Activated CD8-positive, alpha-beta memory T cell treated with anti-CD3 and anti-CD28 coated beads, Interleukin-2, amount 10 ng/mL, durations not matched to agents 7 days and 5 days (primary cell): Measurements from ENCODE around the gene SLC16A12. TPM values are rescaled to one million over a fixed set of nuclear protein-coding genes. Genes with fewer than 3 reads are reported as not detected.
"Not testable (repeated sequence)": the region's sequence is repeated elsewhere in the genome, so short reads cannot be mapped to it uniquely, and the experiment has no call there.

Source experiments
- ATAC-seq: fragments of 150-1000 bp; cut with Tn5 transposase; one replicate; pipeline ENCODE4 v1.10.0; 2021; ENCODE audit warnings: moderate library complexity
- CTCF ChIA-PET: fragments of 350-600 bp; sonication (Branson Sonifier 250); formaldehyde crosslinking; loops from one replicate; lab custom pipeline; 2021; ENCODE audit warnings: antibody characterized with exemption; lab: Charles Lee
- DNase-seq: peaks from one replicate; pipeline ENCODE4 v3.0.0-alpha.2; 2020
- H3K27ac Mint-ChIP-seq: one replicate; pipeline ENCODE4 v1.8.0; 2021; ENCODE audit warnings: mild to moderate bottlenecking, mixed read lengths
- H3K27me3 Mint-ChIP-seq: one replicate; pipeline ENCODE4 v1.8.0; 2021; ENCODE audit warnings: mixed read lengths
- H3K36me3 Mint-ChIP-seq: one replicate; pipeline ENCODE4 v1.8.0; 2021; ENCODE audit warnings: mild to moderate bottlenecking, mixed read lengths
- H3K4me1 Mint-ChIP-seq: one replicate; pipeline ENCODE4 v1.8.0; 2021; ENCODE audit warnings: mixed read lengths
- H3K4me3 Mint-ChIP-seq: one replicate; pipeline ENCODE4 v1.8.0; 2021; ENCODE audit warnings: mild to moderate bottlenecking, moderate library complexity, mixed read lengths
- H3K9me3 Mint-ChIP-seq: one replicate; pipeline ENCODE4 v1.8.0; 2022; ENCODE audit warnings: low read depth, mixed read lengths
- total RNA-seq, 2 experiments: library from RNA; stranded (reverse); gene quantifications; one replicate each; pipeline ENCODE4 v1.2.3, GENCODE V29; 2021

The SLC16A12 gene
- total RNA-seq, 2 experiments from 2014 or later, result not detected

DNA sequence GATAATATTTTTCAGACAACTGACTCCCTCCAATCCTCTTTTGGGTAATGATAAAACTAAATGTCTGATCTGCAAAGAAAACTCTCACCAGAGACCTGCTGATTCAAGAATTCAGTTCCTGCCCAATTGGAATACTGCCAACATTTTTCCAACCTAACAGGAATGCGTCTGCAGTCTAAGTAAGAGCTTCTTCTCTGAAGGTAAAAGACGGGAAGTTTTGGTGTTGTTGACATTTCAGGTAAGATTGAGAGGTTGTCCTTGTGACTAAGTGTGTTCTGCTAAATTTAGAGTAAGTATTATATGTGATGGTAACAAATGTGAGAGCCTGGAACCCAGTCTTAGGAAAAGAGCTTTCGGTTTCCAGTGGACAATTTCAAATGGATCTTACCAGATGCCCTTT, 103.4 kb downstream of the SLC16A12 start:
- Mint-ChIP-seq H3K36me3 (no peaks in the 10 kb centered on the region), H3K9me3 (no peaks in the 10 kb centered on the region), H3K27ac (no peak overlapping the region), H3K4me1 (no peaks in the 10 kb centered on the region), H3K27me3 (peaks cover 53% of the 10 kb centered on the region), H3K4me3 (no peak overlapping the region)
- ATAC-seq (no peak), DNase-seq (no peak)
- CTCF ChIA-PET, result no interaction called here

DNA sequence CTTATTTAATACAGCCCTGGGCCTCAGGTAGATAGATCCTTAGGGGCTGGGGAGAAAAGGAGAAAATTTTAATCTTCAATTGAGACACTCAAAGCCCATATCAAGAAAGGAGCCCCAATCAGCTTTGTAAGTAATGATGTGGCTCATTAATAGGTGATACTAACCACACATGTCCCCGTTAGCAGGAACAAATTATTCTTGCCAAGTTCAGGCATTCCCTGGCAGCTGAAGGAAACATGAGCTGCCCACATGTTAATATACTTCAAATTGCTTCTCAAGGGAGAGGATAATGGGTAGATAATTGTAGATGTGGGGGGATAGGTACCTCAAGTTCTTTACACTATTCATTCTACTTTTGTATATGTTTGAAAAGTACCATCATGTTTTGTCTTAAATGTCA, 106.5 kb downstream of the SLC16A12 start:
- Mint-ChIP-seq H3K9me3 (no peaks in the 10 kb centered on the region), H3K36me3 (no peaks in the 10 kb centered on the region), H3K4me3 (no peak overlapping the region), H3K27me3 (peaks cover 26% of the 10 kb centered on the region), H3K4me1 (no peaks in the 10 kb centered on the region), H3K27ac (no peak overlapping the region)
- no peak for ATAC-seq
- DNase-seq, result no peak
- CTCF ChIA-PET, result interaction anchor here (1.0 to 2.0 kb wide), 5 partner anchors 8 to 136 kb away, joined by 3 to 10 read pairs (median 4); no protein-coding TSS in a partner anchor

DNA sequence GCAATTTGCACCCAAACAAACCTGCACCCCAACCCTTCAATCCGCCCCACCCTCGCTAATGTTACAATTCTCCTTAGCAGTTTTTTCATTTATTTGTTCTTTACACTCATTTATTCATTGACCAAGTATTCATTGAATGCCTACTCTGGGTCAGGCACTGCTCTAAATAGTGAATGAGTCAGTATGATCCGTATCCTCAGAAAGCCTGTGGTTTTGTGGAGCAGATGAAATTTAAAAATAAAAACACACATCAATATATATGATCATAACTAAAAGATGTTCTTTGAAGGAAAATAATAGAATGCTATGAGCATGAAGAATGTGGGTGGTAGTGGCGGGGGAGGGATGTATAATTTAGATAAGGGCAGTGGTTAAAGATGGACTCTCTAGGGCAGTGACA, 107.8 kb downstream of the SLC16A12 start:
- Mint-ChIP-seq H3K36me3 (peaks cover 4% of the 10 kb centered on the region), H3K27me3 (peaks cover 18% of the 10 kb centered on the region), H3K4me3 (no peak overlapping the region), H3K4me1 (no peaks in the 10 kb centered on the region), H3K9me3 (no peaks in the 10 kb centered on the region), H3K27ac (no peak overlapping the region)
- ATAC-seq, result no peak
- CTCF ChIA-PET, result no interaction called here
- no peak for DNase-seq

DNA sequence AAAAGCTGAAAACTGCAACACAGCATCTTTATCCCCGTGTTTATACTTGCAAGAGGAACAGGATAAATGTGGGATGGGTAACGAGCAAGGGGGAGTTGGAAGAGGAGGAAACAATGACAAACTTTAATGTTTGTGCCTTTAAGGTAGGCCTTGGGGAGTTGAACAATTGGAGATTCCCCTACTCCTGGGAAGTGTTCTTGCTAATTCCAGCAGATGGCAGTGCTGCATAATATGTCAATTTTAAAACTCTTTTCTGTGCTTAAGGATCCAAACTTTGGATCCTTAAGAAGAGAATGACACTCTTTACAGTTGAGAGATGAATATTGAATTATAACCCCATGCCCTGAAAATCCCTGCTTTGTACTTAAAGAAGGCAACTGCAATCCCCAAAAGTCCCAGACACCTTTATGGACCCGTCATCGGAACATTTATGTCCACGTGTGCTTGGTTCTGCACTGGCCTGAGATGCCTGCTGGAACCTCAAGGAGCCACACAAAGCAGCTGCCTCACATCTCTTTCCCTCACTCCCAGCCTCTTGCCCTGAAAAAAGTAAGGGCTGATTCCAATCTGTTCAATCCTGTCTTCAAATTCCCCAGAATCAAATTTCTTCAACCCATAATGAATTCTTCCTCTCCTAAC, 109.0 kb downstream of the SLC16A12 start:
- Mint-ChIP-seq H3K4me3 (no peak overlapping the region), H3K27me3 (peaks cover 9% of the 10 kb centered on the region), H3K9me3 (no peaks in the 10 kb centered on the region), H3K4me1 (no peaks in the 10 kb centered on the region), H3K27ac (no peak overlapping the region), H3K36me3 (peaks cover 12% of the 10 kb centered on the region)
- no peak for DNase-seq
- CTCF ChIA-PET, result interaction anchor here (1.0 to 1.5 kb wide), 2 partner anchors 8 to 138 kb away, joined by 4 to 5 read pairs; no protein-coding TSS in a partner anchor
- peak; percentile 53 for ATAC-seq

DNA sequence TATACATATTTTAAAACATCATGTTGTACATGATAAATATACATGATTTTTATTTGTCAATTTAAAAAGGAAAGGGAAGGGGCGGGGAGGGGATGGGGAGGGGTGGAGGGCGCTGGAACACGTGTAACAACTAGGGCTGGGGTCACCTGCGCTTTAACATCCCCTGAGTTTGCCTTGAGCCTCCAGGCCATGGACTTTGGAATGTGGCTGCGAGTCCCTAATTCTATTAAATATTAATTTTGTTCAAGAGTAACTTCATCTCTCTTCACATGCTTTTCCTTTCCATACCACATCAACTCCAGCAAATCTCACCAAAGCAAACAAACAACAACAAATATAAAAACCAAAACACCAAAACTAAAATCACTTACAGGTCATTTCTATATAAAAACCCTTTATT, 110.4 kb downstream of the SLC16A12 start:
- no peak overlapping the region for H3K4me3 Mint-ChIP-seq
- no peak overlapping the region for H3K27ac Mint-ChIP-seq
- H3K9me3 Mint-ChIP-seq, result no peaks in the 10 kb centered on the region
- ATAC-seq (no peak), DNase-seq (no peak)
- CTCF ChIA-PET, result no interaction called here
- peaks cover 25% of the 10 kb centered on the region for H3K36me3 Mint-ChIP-seq
- peaks cover 8% of the 10 kb centered on the region for H3K27me3 Mint-ChIP-seq
- H3K4me1 Mint-ChIP-seq, result peaks cover 5% of the 10 kb centered on the region

DNA sequence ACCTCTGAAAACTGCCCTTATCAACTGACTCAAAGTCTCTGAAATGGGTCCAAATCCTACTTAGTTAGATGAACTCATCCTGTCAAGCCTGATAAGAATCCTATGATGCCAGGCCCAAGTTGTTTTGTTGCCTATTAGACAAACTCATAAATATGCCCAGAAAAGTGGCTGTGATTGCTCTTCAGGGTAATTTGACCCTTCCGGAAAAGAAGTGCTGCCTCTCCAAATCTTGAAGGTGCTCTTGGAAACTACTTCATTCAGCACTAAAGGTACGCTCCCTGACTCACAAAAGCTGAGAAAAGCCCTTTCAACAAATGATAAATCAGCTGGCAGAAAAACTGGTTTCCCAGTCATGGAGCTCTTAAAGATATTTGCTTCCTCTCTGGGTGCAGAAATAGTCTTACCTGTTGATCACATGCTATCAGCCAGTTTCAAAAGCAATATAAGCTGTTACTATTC, 114.3 kb downstream of the SLC16A12 start:
- ATAC-seq (no peak), DNase-seq (no peak)
- H3K27ac Mint-ChIP-seq, result no peak overlapping the region
- peaks cover 49% of the 10 kb centered on the region for H3K36me3 Mint-ChIP-seq
- H3K9me3 Mint-ChIP-seq, result no peaks in the 10 kb centered on the region
- H3K27me3 Mint-ChIP-seq, result no peaks in the 10 kb centered on the region
- H3K4me3 Mint-ChIP-seq, result no peak overlapping the region
- H3K4me1 Mint-ChIP-seq, result peaks cover 30% of the 10 kb centered on the region
- CTCF ChIA-PET, result interaction anchor here (1.1 kb wide), 1 partner anchor 9 kb away, joined by 3 read pairs; no protein-coding TSS in a partner anchor

DNA sequence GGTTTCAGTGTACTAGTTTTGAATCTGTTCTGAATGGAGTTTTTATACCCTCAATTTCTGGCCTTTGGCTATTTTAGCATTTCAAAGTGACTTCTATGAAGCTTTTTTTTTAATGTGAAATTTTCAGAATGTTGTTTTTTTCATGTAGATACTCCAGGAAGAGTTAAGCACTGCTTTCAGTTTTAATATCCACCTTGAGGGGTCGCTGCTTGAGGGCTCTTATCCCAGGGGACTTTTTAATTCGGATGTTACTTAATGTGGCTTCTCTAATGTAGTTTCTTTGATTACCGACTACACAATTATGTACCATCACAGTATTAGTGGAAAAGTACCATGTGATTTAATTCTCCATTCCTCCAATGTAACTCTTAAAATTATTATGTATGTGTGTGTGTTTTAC, 115.8 kb downstream of the SLC16A12 start:
- Mint-ChIP-seq H3K4me3 (peak overlapping the region; percentile 36), H3K36me3 (peaks cover 59% of the 10 kb centered on the region), H3K27me3 (no peaks in the 10 kb centered on the region), H3K4me1 (peaks cover 35% of the 10 kb centered on the region), H3K9me3 (no peaks in the 10 kb centered on the region), H3K27ac (no peak overlapping the region)
- DNase-seq (no peak), ATAC-seq (no peak)
- CTCF ChIA-PET, result interaction anchor here (0.7 to 2.4 kb wide), 6 partner anchors 13 to 282 kb away, joined by 3 to 7 read pairs (median 4); partner anchors contain the start of genes KIF20B and LIPA

DNA sequence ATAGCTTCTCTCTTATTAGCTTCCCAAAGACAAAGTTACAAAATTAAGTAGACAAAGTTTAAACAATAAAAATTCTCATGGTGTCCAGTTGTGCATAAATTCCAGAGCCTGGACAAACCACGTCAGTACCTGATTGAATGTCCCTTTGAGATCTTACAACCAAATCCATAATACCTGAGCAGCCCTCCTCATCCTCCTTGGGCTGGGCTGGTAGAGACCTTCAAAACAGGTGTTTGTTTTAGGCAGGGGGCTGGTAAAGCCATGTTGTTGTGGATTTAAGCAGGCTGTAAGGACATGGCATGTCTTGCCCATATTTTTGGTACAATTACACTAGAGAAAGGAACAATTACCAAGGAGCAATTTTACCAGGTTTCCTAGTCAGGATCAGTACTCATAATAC, 118.9 kb downstream of the SLC16A12 start:
- no peak for DNase-seq
- Mint-ChIP-seq H3K4me3 (peak overlapping the region; percentile 89), H3K36me3 (peaks cover 65% of the 10 kb centered on the region), H3K9me3 (peaks cover 3% of the 10 kb centered on the region), H3K4me1 (peaks cover 54% of the 10 kb centered on the region), H3K27ac (peak overlapping the region; percentile 95), H3K27me3 (no peaks in the 10 kb centered on the region)
- CTCF ChIA-PET, result interaction anchor here (0.9 kb wide), 1 partner anchor 198 kb away, joined by 3 read pairs; no protein-coding TSS in a partner anchor
- ATAC-seq, result no peak

DNA sequence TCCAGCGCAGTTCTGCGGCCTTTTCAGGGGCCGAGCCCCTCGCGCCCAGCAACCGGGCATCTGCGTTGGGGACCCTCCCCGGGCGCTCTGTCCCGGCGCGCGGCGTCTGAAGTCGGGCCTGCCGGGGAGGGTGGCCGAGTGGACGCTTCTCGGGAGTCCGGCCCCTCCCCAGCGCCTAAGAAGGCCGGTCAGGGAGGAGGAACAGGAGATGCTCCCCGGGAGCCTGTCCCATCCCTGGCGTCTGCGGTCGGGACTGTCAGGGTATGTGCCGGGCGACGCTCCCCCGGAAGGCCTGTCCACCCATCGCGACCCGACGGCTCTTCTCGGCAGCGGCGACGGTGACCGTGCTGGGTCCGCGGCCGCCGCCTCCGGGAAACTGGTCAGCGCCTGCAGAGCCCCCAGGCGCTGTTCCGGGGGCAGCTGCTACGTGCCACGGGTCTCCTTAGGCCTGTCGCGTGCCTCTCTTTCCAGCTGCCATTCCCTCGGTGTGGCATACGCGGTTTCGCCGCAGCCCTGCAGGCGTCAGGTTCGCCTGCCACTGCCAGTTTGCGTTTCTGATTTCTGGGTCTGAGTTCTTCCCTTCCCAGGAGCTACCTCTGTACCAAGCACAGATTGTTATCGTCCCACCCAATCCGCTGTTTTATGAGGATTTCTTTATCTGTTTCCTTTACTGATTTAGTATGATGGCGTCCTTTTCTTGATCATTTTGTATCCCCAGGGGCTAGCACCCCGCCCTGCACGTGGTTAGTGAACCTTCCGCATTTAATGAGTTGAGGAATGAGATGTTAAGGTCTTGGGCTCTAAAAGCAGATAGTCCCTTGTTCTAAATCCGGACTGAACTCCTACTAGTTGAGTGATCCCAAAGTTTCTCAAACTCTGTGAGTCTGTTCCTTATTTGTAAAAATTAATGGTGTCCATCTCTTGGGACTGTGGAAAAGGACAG, 120.2 kb downstream of the SLC16A12 start:
- ATAC-seq, result peak; percentile 62
- H3K4me1 Mint-ChIP-seq, result peaks cover 59% of the 10 kb centered on the region

DNA sequence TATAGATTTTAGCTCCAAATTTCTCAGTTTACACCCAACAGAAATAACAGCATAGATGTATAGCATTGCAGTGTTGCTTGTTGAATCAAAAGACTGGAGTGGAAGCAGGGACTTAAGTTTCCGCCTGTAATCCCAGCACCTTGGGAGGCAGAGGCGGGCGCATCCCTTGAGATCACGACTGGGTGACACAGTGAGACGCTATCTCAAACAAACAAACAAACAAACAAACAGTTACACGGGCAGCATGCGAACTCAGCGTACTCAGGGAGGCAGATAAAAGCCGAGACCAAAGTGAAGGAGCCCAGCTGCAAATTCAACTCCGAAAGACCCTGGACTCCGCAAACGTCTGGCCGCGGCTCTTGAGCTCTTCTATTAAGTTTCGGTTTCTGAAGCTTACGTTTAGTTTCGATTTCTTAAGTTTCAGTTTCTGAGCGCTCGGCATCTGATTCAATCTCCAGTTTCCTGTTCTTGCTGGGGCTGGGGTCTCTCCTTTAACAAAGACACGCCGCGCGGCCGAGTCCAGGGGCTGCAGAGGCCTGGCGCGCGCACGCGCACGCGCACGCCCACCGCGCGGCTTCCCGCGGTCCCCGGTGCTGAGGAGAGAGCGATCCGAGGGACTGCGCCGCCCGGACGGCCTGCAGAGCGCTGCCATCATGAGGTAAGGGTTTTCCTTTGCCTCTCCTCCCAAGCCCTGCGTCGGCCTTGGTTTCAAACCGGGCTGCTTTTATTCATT, 121.1 kb downstream of the SLC16A12 start, which contains the start of gene IFIT5:
TSS of gene IFIT5 (plus strand) at position 423 of the 733 bp plus-strand sequence. CDS start at position 654, 231 bp downstream.
- H3K27me3 Mint-ChIP-seq, result no peaks in the 10 kb centered on the region
- peak; percentile 82 for ATAC-seq
- peak within 1 kb of the TSS; percentile 89 for H3K4me3 Mint-ChIP-seq
- H3K4me1 Mint-ChIP-seq, result peaks cover 55% of the 10 kb centered on the region
- H3K9me3 Mint-ChIP-seq, result peaks cover 3% of the 10 kb centered on the region
- CTCF ChIA-PET, result interaction anchor here (1.0 to 1.4 kb wide), 4 partner anchors 21 to 424 kb away, joined by 3 to 13 read pairs (median 3); partner anchors contain the start of genes FAS, IFIT1 and LIPA
- peaks cover 66% of the 10 kb centered on the region for H3K36me3 Mint-ChIP-seq
- DNase-seq, result peak; percentile 82
- peak within 1 kb of the TSS; percentile 95 for H3K27ac Mint-ChIP-seq

More for the DNA sequence above, 120.2 kb downstream of the SLC16A12 start:
- peak overlapping the region; percentile 95 for H3K27ac Mint-ChIP-seq
- peak; percentile 68 for DNase-seq
- H3K27me3 Mint-ChIP-seq, result no peaks in the 10 kb centered on the region
- H3K36me3 Mint-ChIP-seq, result peaks cover 64% of the 10 kb centered on the region
- peaks cover 3% of the 10 kb centered on the region for H3K9me3 Mint-ChIP-seq
- CTCF ChIA-PET, result interaction anchor here (1.0 to 1.4 kb wide), 3 partner anchors 22 to 164 kb away, joined by 3 to 13 read pairs (median 3); partner anchors contain the start of genes IFIT1 and LIPA
- H3K4me3 Mint-ChIP-seq, result peak overlapping the region; percentile 89

DNA sequence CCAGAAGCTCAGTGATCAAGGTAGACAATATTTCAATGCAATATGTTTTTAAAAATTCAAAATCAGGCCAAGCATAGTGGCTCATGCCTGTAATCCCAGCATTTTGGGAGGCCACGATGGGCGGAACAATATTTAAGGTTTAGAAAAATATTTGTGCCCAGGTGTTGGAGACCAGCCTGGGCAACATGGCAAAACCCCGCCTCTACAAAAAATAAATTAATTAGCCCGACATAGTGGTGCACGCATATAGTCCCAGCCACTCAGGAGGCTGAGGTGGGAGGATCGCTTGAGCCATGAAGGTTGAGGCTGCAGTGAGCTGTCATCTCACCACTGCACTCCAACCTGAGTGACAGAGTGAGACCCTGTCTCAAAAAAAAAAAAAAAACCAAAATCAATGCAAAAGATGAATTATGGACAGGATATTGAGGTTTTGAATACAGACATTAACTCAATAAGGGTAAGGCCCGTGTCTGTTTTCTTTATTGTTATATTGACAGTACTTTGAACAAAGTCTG, 121.9 kb downstream of the SLC16A12 start:
- H3K9me3 Mint-ChIP-seq, result peaks cover 3% of the 10 kb centered on the region
- peak overlapping the region; percentile 89 for H3K4me3 Mint-ChIP-seq
- DNase-seq, result no peak
- CTCF ChIA-PET, result interaction anchor here (0.6 to 1.4 kb wide), 5 partner anchors 11 to 423 kb away, joined by 3 to 13 read pairs (median 4); partner anchors contain the start of genes FAS, IFIT1 and LIPA
- ATAC-seq, result no peak
- peaks cover 54% of the 10 kb centered on the region for H3K4me1 Mint-ChIP-seq
- peak overlapping the region; percentile 95 for H3K27ac Mint-ChIP-seq
- no peaks in the 10 kb centered on the region for H3K27me3 Mint-ChIP-seq
- H3K36me3 Mint-ChIP-seq, result peaks cover 70% of the 10 kb centered on the region

DNA sequence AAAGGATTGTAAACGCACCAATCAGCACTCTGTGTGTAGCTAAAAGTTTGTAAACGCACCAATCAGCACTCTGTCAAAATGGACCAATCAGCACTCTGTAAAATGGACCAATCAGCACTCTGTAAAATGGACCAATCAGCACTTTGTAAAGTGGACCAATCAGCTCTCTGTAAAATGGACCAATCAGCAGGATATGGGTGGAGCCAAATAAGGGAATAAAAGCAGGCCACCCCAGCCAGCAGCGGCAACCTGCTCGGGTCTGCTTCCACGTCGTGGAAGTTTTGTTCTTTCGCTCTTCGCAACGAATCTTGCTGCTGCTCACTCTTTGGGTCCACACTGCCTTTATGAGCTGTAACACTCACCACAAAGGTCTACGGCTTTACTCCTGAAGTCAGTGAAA, 123.1 kb downstream of the SLC16A12 start:
- not testable (repeated sequence) for ATAC-seq, H3K27me3 Mint-ChIP-seq, DNase-seq, H3K9me3 Mint-ChIP-seq
- Mint-ChIP-seq H3K4me3 (peak overlapping the region; percentile 36), H3K27ac (peak overlapping the region; percentile 69), H3K4me1 (peaks cover 43% of the 10 kb centered on the region), H3K36me3 (peaks cover 69% of the 10 kb centered on the region)
- CTCF ChIA-PET, result interaction anchor here (1.1 to 1.4 kb wide), 3 partner anchors 14 to 160 kb away, joined by 3 to 6 read pairs (median 3); partner anchors contain the start of genes IFIT1 and LIPA
